Measurements from ENCODE around the gene KRTAP17-1. TPM values are rescaled to one million over a fixed set of nuclear protein-coding genes. Genes with fewer than 3 reads are reported as not detected.

Gene KRTAP17-1
- total RNA-seq, 1 experiment from 2014 or later = not detected

DNA sequence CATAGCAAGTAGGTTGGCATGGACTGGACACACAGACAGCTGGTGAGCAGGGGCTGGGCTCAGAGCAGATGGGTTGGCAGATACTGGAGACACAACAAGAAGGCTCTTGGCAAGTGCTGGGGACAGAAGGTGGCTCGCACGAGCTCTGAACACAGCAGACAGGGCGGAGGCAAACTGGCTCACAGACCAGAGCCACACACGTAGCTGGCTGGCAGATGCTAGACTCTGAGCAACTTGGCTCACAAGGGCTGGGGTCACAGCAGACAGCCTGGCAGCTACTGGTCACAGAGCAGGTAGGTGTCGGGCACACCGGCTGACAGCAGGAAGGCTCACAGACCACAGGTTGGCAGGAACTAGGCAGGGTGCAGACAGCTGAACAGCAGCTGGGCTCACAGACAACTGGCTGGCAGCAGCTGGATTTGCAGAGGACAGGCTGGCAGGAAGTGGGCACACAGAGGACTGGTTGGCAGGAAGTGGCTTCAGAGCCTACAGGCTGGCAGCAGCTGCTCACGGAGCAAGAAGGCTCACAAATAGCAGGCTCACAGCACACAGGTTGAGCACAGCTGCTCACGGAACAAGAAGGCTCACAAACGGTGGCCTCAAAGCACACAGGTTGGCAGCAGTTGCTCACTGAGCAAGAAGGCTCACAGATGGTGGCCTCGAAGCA, 7.1 kb downstream of the KRTAP17-1 start:
- Histone ChIP-seq H3K79me2 (ENCODE audit: insufficient read depth, low read length) (no peaks in the 10 kb centered on the region), H2AFZ (ENCODE audit: low read length) (no peak overlapping the region), H3K56ac (ENCODE audit: insufficient read length, low read depth, low read length) (no peak overlapping the region), H3K23me2 (ENCODE audit: insufficient read length, low read depth, low read length, poor library complexity, severe bottlenecking) (no peaks in the 10 kb centered on the region), H2BK20ac (ENCODE audit: low read depth, low read length, poor library complexity, severe bottlenecking) (no peak overlapping the region), H2BK120ac (ENCODE audit: low read depth, low read length, poor library complexity, severe bottlenecking) (no peak overlapping the region), H3K4me2 (ENCODE audit: insufficient read depth, insufficient read length, low read length) (no peak overlapping the region), H2BK15ac (ENCODE audit: low read depth, low read length) (no peak overlapping the region), H2AK5ac (ENCODE audit: insufficient read length, low read length) (no peak overlapping the region), H4K20me1 (ENCODE audit: control insufficient read depth, insufficient read depth, insufficient read length) (no peaks in the 10 kb centered on the region), H4K8ac (replicated peaks; ENCODE audit: insufficient read length, low read depth, low read length) (no peak overlapping the region), H3K9ac (ENCODE audit: extremely low read depth, insufficient read length, low read length) (no peak overlapping the region), H3K27me3 (ENCODE audit: insufficient read depth, low read length) (no peaks in the 10 kb centered on the region), H3T11ph (ENCODE audit: low read length) (no peak overlapping the region), H3K4ac (ENCODE audit: low read depth, low read length) (no peak overlapping the region), H3K18ac (ENCODE audit: insufficient read length, low read depth, low read length) (no peak overlapping the region), H3K4me1 (ENCODE audit: insufficient read depth, low read length) (no peaks in the 10 kb centered on the region), H3K14ac (ENCODE audit: insufficient read depth, low read length) (peak overlapping the region; percentile 10; the same call in 1 of the 2 replicates), H4K91ac (ENCODE audit: insufficient read length, low read depth, low read length) (no peak overlapping the region), H3K23ac (ENCODE audit: insufficient read length, low read depth, low read length) (no peak overlapping the region), H2BK12ac (ENCODE audit: insufficient read length, low read depth, low read length) (no peak overlapping the region), H3K9me3 (ENCODE audit: control insufficient read depth, low read depth, low read length) (no peaks in the 10 kb centered on the region), H3K27ac (ENCODE audit: insufficient read length, low read depth, low read length) (no peak overlapping the region), H3K79me1 (ENCODE audit: insufficient read depth, low read depth, low read length, poor library complexity, severe bottlenecking) (no peaks in the 10 kb centered on the region), H4K5ac (ENCODE audit: insufficient read length, low read depth, low read length) (no peak overlapping the region), H2BK5ac (ENCODE audit: insufficient read length, low read length) (no peak overlapping the region)
- peaks cover 15% of the 10 kb centered on the region for H3K27me3 Mint-ChIP-seq (ENCODE audit: low read depth)
- no peaks in the 10 kb centered on the region for H3K4me1 Mint-ChIP-seq
- no peak for DNase-seq
- H3K36me3 Mint-ChIP-seq (ENCODE audit: insufficient read depth in 1 of 3, low read depth in 3 of 3) = no peaks in the 10 kb centered on the region
- no peak overlapping the region for H3K4me3 Mint-ChIP-seq
- no peaks in the 10 kb centered on the region for H3K9me3 Mint-ChIP-seq
- peak overlapping the region in 2 of 3 experiments; percentile 5 to 12; a peak in 2 of 7 replicates for H3K27ac Mint-ChIP-seq
- TF ChIP-seq CTCF (conservative IDR thresholded peaks at IDR 0.05) = no peak
- WGBS (ENCODE audit: extremely low coverage, insufficient read length, low lambda C conversion rate) = no CpG with 5 or more reads among the region's 10 CpGs

All from H9 (cell line).